Middle frontal gyrus (tissue), 1 donor: Measurements from ENCODE around the gene CCDC180.
"Not testable (repeated sequence)": the region's sequence is repeated elsewhere in the genome, so short reads cannot be mapped to it uniquely, and the experiment has no call there.

ENCODE experiments used
- DNase-seq: peaks from one replicate; pipeline ENCODE4 v3.0.0-alpha.2; 2015; ENCODE audit warnings: low spot score; ENCODE audit errors: extremely low spot score

CCDC180 gene

GRCh38 chr9:97307500-97308163 is at the start of gene CCDC180:
TSS of gene CCDC180 (plus strand) at chr9:97307659. CDS start at chr9:97308064, 405 bp downstream.
- no peak for DNase-seq

- DNase-seq = not testable (repeated sequence)
Measured at GRCh38 chr9:97259834-97260514, 47.5 kb upstream of the CCDC180 start.

- no peak for DNase-seq
Measured at GRCh38 chr9:97271292-97271691, 36.2 kb upstream of the CCDC180 start.

GRCh38 chr9:97272072-97272471 is 35.4 kb upstream of the CCDC180 start:
- no peak for DNase-seq

- no peak for DNase-seq
Measured at GRCh38 chr9:97276310-97276852, 31.1 kb upstream of the CCDC180 start.

GRCh38 chr9:97277953-97278352 is 29.5 kb upstream of the CCDC180 start:
- DNase-seq = no peak

GRCh38 chr9:97280755-97281330 is 26.6 kb upstream of the CCDC180 start:
- DNase-seq = no peak

- DNase-seq = no peak
Measured at GRCh38 chr9:97283768-97284167, 23.7 kb upstream of the CCDC180 start.

GRCh38 chr9:97284798-97285197 is 22.7 kb upstream of the CCDC180 start:
- no peak for DNase-seq

GRCh38 chr9:97292200-97292599 is 15.3 kb upstream of the CCDC180 start:
- no peak for DNase-seq

- no peak for DNase-seq
Measured at GRCh38 chr9:97293207-97293721, 14.2 kb upstream of the CCDC180 start.

- no peak for DNase-seq
Measured at GRCh38 chr9:97293818-97294217, 13.6 kb upstream of the CCDC180 start.

GRCh38 chr9:97297889-97298288 is 9.6 kb upstream of the CCDC180 start:
- no peak for DNase-seq

GRCh38 chr9:97299809-97300414 is 7.5 kb upstream of the CCDC180 start:
- no peak for DNase-seq

GRCh38 chr9:97300586-97300985 is 6.9 kb upstream of the CCDC180 start:
- no peak for DNase-seq

GRCh38 chr9:97301974-97302373 is 5.5 kb upstream of the CCDC180 start:
- DNase-seq = no peak

GRCh38 chr9:97304586-97304985 is 2.9 kb upstream of the CCDC180 start:
- no peak for DNase-seq

- DNase-seq = no peak
Measured at GRCh38 chr9:97305501-97306298, 1.8 kb upstream of the CCDC180 start.

GRCh38 chr9:97307091-97307490 is 368 bp upstream of the CCDC180 start:
- peak; percentile 23 for DNase-seq

GRCh38 chr9:97309260-97309659 is 1.8 kb downstream of the CCDC180 start:
- DNase-seq = no peak

- DNase-seq = no peak
Measured at GRCh38 chr9:97310023-97310422, 2.6 kb downstream of the CCDC180 start.
